NCI-H2029 treated with DMSO at 0.1 percent for 48 hours (cell line): Measurements from ENCODE around the gene KNCN.
A peak's percentile ranks its signal among the peaks of the same experiment; 100 is the strongest.

Source experiments
- DNase-seq: peaks from one replicate; lab custom pipeline; 2025; lab: John Stamatoyannopoulos, UW

Gene KNCN

DNA sequence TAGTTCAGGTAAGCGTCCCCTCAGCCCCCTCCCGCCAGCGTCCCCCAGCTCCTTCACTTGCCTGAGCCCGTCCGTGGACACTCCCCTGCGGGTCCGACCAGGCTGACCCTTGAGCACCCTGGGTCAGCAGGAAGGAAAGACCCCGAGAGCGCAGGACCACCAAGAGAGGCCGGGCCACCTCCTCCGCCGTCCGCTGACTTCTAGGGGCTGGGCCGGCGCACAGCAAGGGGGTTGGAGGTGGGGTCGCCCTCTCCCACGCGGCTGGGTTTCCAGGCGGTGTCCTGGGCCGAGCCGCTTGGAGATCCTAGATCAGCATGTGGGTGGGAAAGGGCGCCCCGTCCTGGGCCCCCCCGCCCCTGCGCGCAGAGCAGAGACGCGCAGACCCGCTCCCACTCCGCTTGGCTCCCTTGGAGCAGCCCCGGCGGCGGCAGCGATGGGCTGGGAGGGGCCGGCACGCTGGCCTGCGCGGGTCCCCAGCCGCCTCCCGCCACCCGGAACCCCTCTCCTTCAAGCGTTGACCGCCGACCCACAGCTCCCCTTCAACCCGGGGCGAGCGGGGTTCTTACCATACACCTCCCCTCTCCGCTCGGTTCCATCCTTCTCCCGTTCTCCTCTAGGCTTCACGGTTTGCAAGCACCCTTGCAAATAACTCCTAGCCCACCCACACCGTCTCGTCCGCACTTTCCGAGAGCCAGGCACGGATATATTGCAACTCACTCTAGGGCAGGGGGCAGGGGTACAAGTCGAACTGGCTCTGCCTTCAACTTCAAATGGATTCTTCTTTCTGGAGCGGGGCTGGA, 7.5 kb downstream of the KNCN start:
- DNase-seq = no peak

DNA sequence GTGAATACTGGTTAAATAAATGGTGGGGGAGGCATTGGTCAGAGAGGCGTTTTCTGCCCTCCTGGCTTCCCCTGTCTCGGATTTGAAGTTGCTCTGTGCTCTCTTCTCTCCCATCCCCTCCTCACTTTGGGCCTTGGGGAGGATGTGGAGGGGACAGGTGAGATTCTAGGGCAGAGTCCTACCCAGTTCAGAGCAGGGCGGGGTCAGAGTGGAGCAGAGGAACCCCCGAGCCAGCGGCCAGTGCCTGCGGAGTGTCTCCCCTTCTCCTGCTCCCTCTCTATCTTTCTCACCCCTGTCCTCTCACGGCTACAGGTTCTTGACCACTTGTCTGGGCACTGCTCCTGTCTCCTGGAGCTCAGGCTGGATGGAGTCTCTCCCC, 8.1 kb downstream of the KNCN start:
- DNase-seq = no peak

DNA sequence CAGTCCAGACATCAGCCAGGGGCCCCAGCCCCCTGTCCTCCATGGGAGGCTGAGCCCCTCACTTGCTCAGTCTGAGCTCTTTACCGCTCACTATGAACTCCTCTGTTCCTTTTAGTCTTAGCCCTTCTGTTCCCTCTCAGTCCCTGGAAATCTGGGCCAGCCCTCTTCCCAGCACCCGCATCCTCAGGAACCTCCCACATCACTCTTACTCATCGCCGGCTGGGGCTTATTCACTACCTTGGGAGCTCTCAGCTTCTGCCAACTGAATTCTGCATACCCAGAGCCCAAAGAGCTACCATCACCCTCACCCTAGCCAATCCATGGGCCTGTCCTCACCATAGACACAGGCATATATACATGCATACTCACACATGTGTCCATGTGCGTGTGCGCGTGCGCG, 11.5 kb downstream of the KNCN start:
- DNase-seq = no peak

DNA sequence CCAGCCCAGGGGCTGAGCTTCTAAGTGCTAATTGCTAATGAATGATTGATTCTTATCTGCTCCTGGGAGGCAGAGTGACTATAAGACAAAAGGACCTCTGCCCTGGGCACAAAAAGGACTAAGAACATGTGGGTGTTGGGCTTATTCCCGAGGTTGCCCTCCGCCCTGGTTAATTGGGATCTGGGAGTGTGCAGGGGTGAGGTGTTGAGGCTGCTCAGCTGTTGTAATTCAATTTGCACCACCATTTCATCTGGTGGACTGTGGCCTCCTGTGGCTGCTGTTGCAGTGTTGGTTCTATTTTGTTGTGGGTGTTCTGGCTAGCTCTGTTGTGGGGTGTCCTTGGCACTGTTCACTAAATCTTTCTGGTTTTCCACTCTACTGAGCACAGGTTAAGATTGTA, 13.3 kb downstream of the KNCN start:
- no peak for DNase-seq

DNA sequence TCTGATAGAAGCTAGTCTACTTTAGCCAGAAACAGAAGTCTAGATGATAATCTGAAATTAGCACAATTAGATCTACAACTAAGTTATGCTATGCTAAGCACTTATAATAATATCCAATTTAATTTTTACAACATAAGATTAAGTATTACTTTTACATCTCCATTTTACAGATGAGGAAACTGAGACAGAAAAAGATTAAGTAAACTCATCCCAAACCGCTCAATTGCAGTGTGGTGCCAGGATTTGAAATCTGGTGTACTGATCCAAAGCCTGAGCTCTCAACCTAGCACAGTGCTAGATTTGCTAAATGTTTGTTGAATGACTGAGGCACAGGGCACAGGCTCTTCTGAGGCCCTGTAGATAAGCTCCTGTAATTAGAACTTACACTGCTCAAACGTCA, 13.8 kb downstream of the KNCN start:
- no peak for DNase-seq

DNA sequence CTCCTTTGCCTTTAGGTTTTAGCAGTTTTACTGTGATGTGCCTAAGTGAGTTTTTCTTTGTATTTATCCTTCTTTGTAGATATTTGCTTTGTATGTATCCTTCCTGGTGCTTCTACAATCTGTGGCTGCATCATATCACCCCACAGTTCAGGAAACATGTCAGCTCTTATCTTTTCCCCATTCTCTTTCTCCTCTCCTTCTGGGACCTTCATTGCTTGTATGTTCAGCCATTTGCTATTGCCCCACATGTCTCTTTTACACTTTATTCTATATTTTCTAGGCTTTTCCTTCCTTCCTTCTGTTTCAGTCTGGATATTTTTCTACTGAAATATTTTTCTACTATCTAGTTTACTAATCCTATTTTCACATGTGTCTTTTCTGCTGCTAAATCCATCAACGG, 14.9 kb downstream of the KNCN start:
- DNase-seq = no peak

DNA sequence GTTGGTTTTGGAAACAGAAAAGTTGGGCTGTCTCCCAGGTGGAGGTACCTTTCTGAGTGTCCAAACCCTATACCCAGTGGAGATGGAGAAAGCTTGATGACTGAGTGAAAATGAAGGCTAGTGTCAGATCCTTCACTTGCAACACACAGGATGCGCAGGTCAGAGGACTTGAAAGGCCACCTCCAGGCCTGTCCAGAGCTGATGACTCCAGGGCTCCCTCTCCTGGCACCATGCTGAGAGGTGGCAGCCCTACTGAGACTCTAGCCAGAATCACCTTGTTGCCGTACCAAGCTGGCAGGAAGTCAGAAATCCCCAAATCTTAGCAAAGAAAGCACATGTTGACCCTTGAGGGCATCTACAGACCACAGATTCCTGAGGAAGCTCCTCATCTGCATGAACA, 16.4 kb downstream of the KNCN start:
- DNase-seq = no peak

DNA sequence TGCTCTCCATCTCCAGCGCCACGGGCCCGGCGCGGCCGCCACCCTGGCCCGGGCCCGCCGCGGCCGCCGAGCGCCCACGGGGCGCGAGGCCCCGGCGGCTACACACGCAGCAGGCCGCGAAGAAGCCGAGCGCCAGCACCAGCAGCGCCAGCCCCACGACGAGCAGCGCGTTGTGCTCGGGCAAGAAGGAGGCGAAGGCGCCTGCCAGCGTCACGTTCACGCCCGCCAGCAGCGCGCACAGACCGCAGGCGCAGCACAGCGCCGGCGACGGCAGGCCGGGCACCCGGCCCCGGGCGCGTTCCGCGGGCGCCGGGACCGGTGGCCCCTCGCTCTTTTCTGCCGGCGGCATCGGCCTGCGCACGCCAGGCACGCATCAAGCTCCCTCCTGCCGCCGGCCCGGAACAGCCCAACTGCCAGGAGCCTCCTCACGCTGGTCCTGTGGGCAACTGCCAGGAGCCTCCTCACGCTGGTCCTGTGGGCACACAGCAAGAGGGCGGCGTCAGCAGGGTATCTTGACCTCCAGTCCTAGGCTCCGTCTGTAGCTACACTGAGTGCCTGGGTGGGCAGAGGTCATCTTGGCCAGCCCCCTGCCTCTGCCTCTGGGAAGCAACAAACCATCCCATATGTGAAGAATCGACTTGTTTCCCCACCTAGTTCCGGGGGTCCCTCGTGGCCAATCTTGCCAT, 18.1 kb downstream of the KNCN start:
- DNase-seq = no peak

DNA sequence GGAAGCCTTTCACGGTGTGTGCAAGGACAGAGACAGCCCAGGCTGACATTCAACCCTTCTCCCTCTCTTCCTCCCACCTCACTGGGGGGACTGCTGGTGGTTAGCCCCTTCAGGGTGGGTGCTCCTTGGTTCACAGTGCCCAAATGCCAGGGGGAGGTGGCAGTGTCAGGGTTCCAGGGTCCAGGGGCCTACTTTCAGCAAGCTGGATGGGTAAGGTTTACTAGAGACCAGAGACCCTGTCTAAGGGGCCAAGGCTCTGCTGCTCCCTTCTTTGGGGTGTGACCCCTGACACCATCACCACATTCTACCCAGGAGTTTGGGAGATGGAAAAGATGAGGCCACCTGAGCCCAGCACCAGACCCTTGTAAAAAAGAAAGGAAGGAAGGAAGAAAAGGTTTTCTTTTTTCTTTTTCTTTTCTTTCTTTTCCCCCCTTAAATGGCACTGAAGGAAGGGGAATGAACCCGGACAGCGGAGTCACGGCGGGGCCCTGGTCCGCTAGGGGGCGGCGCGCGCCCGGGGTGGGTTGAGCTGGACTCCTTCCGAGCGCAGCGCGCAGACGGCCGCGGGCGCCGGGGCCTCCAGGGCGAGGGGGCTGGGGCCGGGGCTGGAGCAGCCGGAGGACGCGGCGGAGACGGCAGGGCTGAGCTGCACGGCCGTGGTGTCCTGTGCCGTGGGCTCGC, 18.8 kb downstream of the KNCN start:
- DNase-seq = no peak

DNA sequence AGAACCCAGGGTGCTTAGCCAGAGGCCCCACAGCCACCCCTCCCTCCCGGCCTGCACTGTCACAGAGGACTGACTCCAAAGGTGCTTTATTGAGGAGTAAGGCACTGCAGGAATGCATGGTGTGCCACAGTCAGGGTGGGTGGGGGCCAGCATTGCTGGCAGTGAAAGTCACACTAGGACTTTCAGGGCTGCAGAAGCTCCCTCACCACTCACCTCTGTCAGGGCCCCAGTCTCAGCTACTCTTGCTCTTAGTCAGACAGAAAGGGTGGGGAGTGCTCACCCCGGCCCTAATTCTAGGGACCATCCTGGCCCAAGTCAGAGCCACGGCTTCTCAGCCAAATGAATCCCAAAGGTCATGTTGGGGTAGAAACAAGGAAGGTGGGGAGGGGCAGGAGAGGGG, 19.4 kb downstream of the KNCN start:
- no peak for DNase-seq

DNA sequence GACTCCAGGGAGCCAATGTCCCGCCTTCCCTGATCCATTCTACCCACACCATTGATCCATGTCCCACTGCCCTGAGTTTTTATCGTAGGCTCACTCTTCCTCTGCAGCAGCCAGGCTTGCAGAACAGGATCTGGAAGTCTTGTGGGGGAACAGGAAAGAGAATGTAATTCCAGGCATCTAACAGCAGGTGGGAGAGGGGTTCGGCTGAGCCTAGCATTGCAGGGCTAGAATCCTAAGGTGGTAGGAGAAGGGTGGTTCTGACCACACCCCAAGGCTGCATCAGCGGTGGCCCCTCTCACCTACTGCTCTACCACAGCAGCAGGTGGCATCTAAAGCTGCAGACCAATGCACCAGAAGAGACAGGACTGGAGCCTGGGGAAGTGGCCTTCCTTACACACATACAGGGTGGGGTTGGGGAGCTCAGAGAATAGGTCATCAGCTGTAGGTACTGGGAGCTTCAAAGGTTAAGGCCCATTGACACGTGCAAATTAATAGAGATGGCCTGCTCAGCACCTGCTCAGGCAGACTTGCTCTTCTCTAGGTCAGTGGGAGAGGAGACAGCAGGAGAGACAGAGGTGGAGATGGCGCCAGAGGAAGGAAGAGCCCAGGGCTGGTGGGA, 20.5 kb downstream of the KNCN start:
- DNase-seq = no peak

DNA sequence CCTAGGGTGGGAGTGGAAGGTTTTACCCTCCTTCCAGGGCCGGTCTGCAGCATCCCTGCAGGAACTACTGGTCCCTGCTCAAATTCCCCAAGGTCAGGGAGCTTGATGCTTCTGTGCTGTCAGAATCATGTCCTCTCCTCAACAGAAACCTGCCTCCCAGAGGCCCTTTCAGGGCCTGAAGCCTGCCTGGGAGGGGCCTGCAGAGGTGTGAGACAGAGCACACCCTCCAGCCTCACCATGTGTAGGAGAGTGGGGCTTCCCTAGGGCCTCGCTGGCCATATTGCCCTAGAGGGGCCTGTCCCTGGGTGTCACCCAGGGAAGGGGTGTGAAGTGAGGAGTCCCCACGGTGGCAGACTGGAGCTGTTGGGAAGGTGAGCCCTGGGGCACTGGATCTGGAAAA, 21.1 kb downstream of the KNCN start:
- DNase-seq = no peak

DNA sequence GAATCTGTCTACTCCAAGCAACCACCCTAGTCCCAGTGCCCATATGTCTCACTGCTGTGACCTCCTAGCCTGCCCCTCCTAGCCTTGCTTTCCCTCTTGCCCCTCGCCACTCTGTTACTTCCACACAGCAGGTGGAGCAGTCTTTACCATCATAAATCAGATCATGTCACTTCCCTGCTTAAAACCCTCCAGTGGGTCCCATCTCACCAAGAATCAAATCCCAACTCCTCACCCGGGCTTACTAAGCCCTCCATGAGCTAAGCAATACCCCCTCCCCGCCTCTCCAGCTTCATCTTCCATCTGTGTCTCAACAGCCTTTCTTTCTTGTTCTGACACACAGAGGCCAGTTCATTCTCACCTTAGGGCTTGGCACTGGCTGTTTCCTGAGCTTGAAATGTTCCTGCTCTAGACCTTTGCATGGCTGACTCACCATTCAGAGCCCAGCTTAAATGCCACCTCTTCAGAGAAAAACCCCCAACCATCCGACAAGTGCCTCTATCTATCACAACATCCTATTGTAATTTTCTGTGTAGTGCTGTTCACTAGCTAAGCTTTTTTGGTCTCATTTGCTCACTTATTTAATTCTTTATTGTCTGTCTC, 22.3 kb downstream of the KNCN start:
- no peak for DNase-seq

DNA sequence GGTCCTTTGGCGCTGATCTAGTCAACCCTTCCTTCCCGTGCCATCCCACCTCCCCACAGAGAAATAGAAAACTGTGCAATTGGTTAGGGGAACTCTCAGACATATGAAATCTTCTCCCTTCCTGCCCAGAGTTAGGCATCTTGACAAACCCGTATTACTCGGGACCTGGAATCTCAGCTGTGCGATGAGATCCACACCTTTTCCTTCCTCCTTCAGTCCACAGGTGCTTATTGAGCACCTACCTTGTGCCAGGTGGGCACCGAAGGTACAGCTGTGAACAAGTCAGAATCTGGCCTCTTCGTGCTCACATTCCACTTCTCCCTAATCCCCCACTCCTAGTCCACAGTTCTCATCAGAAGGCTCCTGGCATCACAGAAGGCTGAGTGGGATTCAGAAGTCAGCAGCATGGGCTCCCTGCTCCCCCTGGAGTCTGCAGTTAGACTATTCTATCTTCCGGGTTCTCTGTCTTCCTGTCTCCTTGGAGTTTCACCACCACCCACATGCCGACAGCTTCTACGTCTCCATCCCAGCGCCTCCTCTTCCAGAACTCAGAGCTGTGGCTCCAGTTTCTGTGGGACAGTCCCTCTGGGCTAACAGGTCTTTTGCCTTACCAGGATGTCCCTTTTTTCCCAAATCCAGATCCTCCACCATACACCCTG, 23.0 kb downstream of the KNCN start:
- no peak for DNase-seq

DNA sequence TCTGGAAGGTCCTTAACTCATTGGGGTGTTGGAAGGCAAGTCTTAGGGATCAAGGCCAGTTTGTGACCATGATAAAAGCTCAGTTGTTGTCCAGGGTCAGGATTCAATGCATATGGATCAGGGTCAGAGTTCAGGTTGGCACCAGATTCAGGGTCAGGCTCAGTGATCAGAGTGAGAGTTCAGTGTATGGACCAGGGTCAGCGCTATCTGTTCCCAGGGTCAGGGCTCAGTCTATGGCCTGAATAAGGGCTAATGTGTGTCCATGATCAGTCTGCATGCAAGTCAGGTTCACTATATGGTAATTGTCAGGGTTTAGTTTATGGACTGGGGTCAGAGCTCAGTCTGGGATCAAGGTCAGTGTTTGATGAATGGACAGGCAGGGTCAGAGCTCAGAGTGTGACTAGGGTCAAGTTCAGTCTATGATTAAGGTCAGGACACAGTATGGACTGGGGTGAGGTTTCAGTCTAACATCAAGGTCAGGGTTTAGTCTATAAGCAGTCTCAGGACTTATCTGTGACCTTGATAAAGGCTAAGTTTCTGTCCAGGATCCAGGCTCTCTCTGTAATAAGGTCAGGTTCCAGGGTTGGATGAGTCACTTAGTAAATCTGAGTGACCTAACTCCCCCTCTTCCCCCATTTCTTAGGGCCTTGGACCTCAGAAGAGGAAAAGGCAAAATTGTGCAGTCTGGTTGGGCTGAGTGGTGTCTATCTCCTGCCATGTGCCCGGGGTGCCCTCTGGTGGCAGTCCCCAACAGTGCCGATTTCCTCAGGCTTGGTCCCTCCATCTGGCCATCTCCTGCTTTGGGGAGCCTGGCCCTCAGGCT, 23.8 kb downstream of the KNCN start:
- DNase-seq = peak; percentile 78

DNA sequence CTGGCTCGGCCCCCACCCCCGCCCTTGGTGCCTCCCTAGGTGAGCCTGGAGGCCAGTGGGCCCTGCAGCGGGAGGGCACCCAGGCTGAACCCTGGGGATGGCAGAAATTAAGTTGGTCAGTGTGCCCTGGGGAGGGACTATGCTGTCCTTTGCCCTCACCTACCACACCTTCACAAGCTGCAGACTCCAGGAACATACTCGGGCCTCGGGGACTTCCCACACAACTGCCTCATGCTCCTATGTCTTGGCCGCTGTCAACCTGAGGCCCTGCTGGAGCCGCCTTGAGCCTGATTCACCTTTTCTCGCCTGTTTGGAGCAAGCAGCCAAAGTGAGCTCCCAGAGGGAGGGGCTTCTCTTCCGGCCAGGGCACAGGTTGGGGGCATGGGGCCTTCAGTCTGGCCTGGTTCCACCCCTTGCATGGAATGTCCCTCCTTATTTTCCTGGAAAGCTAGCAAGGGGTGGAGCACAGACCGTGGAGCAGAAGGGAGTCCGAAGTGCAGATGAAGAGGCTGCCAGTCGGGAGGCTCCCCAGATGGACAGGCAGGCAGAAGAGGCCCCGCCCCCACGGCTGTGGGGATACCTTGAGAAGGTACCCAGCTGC, 24.7 kb downstream of the KNCN start:
- DNase-seq = no peak

DNA sequence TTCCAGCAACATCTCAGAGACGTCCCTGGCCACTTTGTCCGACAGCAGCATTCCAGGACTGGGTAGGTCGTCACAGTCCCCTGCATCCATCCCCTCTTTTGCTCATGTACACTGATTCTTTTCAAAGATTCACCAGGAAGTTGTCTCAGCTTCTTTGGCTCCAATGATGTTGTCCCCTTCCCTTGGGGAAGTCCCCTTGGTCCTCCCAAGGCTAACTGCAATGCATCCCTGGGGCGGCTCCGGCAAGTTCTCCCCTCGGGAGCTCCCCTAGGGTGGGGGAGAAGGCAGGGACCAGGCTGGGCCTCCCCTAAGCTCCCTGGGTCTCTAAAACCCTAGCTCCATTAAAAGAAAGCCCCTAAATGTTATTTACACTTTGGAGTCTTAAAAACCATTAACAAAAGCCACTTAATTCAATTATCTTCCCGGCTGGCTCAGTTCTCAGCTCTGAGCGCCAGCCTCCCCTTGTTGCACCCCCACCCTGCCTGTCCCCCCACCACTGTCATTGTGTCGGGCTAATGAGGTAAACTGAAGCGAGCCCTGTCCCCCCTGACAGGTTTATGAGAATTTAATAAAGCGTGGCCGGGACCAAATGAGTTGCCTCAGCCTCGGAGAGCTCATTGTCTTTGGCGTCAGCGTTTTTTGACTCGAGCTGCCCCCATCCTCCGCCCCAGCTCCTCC, 25.3 kb downstream of the KNCN start:
- no peak for DNase-seq

DNA sequence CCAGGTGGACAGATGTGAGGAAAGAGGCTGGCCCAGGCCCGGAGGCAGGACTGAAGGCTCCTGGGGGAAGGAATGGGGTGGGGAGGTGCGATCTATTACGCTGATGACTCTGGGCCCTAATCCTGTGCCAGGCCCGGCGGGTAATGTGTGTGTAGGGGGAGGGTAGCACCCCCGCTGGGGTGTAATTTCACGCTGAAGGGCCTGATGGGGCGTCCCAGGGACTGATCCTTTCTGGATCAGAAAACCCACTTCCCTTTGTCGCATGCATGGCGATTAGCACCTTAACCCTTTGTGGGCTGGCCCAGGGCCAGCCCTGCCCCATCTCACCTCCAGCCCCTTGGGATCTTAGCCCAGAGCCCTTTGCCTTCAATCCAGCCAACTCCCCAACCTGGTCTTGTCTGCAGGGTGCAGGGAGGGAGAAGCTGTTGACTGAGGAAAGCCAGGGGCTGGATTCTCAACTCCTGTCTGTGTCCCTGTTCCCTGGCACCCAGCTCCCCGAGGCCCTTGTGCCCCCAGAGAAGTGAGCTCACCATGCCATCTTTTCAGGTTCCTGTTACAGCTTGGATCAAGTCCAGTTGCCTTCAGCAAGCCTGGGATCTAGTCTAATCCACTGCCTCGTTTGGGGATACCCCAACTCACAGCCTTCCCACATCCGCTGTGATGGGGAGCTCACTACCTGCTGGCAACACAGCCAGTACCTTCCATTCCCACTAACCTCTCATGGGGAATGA, 26.0 kb downstream of the KNCN start:
- no peak for DNase-seq

DNA sequence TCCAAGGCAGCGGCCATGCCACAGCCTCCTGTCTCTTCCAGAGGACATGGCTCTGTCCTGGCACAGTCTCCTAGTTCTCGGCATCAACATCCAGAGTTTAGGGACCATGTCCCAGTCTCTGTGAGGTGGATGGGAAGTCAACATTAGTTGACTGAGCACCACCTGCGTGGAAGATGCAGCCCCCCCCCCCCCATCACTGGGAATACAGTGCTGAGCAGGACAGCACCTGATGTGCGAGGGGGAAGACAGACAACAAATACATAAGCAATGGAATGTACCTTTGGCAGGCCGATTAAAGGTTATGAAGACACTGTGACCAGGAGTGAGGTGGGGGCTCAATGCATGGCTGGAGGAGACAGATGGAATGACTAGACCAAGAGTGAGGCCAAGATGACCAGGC, 26.6 kb downstream of the KNCN start:
- no peak for DNase-seq
